WTC11 (cell line): ENCODE data around the gene MGAT2. TPM values are rescaled to one million over a fixed set of nuclear protein-coding genes. Genes with fewer than 3 reads are reported as not detected.

Experiments
- ATAC-seq: fragments of 200-7000 bp; cut with Tn5 transposase; 2 replicates; pipeline ENCODE4 v1.10.0; 2021; ENCODE audit warnings: mild to moderate bottlenecking, moderate library complexity
- CTCF ChIA-PET: fragments of 300-600 bp; sonication (Branson Sonifier 250); formaldehyde crosslinking; loops from one replicate; lab custom pipeline; 2021; ENCODE audit warnings: antibody characterized with exemption; lab: Charles Lee
- POLR2A ChIA-PET: fragments of 350-600 bp; sonication (Branson Sonifier 250); formaldehyde crosslinking; loops from one replicate; lab custom pipeline; 2021; ENCODE audit warnings: antibody characterized with exemption; lab: Charles Lee
- DNase-seq: peaks from one replicate; pipeline ENCODE4 v3.0.0; 2021; ENCODE audit warnings: low spot score
- H3K27ac Mint-ChIP-seq: 2 replicates; pipeline ENCODE4 v1.8.0; 2021; ENCODE audit warnings: mixed read lengths
- H3K27me3 Mint-ChIP-seq: 2 replicates; pipeline ENCODE4 v1.8.0; 2021; ENCODE audit warnings: low read depth, mild to moderate bottlenecking, moderate library complexity, mixed read lengths
- H3K36me3 Mint-ChIP-seq: 2 replicates; pipeline ENCODE4 v1.8.0; 2021; ENCODE audit warnings: mixed read lengths
- H3K4me1 Mint-ChIP-seq: 2 replicates; pipeline ENCODE4 v1.8.0; 2022; ENCODE audit warnings: mixed read lengths
- H3K4me3 Mint-ChIP-seq: 2 replicates; pipeline ENCODE4 v1.8.0; 2021; ENCODE audit warnings: mild to moderate bottlenecking, moderate library complexity, mixed read lengths
- H3K9me3 Mint-ChIP-seq: 2 replicates; pipeline ENCODE4 v1.8.0; 2021; ENCODE audit warnings: mixed read lengths
- AR ChIP-seq: fragments of 250-450 bp; sonication (Bioruptor Pico); IDR thresholded peaks from 2 replicates; pipeline ENCODE4 v1.9.0; 2021; ENCODE audit warnings: mild to moderate bottlenecking
- FOXP4 ChIP-seq: sonication (generic); formaldehyde crosslinking; IDR thresholded peaks from 2 replicates; pipeline ENCODE4 v1.8.0; 2022; ENCODE audit warnings: mild to moderate bottlenecking, missing genetic modification reagents
- GABPB1 ChIP-seq: sonication (generic); formaldehyde crosslinking; IDR thresholded peaks from 2 replicates; pipeline ENCODE4 v1.8.1; 2023; ENCODE audit warnings: mild to moderate bottlenecking, missing genetic modification reagents
- GTF2I ChIP-seq: fragments of 250-450 bp; sonication (Bioruptor Pico); conservative IDR thresholded peaks from 2 replicates; pipeline ENCODE4 v1.4.0; 2021; ENCODE audit warnings: mild to moderate bottlenecking
- KAT7 ChIP-seq: sonication (generic); formaldehyde crosslinking; IDR thresholded peaks from 2 replicates; pipeline ENCODE4 v1.8.1; 2023; ENCODE audit warnings: missing genetic modification reagents, mild to moderate bottlenecking, borderline replicate concordance
- MLX ChIP-seq: sonication (generic); formaldehyde crosslinking; IDR thresholded peaks from 2 replicates; pipeline ENCODE4 v1.8.1; 2023; ENCODE audit warnings: mild to moderate bottlenecking, missing genetic modification reagents, moderate library complexity
- NR2C2 ChIP-seq: sonication (generic); formaldehyde crosslinking; IDR thresholded peaks from 2 replicates; pipeline ENCODE4 v1.8.0; 2022; ENCODE audit warnings: mild to moderate bottlenecking, missing genetic modification reagents
- PRRX2 ChIP-seq: fragments of 250-450 bp; sonication (Bioruptor Pico); IDR thresholded peaks from 2 replicates; pipeline ENCODE4 v1.8.0; 2021; ENCODE audit warnings: mild to moderate bottlenecking
- ZMAT4 ChIP-seq: fragments of 250-450 bp; sonication (Bioruptor Pico); IDR thresholded peaks from 2 replicates; pipeline ENCODE4 v1.9.0; 2021; ENCODE audit warnings: mild to moderate bottlenecking
- ZNF281 ChIP-seq: sonication (generic); formaldehyde crosslinking; IDR thresholded peaks from 2 replicates; pipeline ENCODE4 v1.8.0; 2023; ENCODE audit warnings: mild to moderate bottlenecking, missing genetic modification reagents
- ZNF671 ChIP-seq: fragments of 250-450 bp; sonication (Bioruptor Pico); IDR thresholded peaks from 2 replicates; pipeline ENCODE4 v1.8.0; 2021; ENCODE audit warnings: mild to moderate bottlenecking
- total RNA-seq: library from RNA; stranded (reverse); gene quantifications from 3 replicates; pipeline ENCODE4 v1.2.3, GENCODE V29; 2021

The MGAT2 gene
- total RNA-seq, 1 experiment from 2014 or later: 25.2 TPM

GRCh38 chr14:49623387-49623786, 2.8 kb downstream of the MGAT2 start (continued):
- TF ChIP-seq ZNF281 (CRISPR knock-in tag): no peak
- no peak for TF ChIP-seq NR2C2 (CRISPR knock-in tag)
- no peak for TF ChIP-seq KAT7 (CRISPR knock-in tag)
- TF ChIP-seq ZNF671 (CRISPR knock-in tag): no peak
- no peak for TF ChIP-seq FOXP4 (CRISPR knock-in tag)
- TF ChIP-seq, all 79 proteins: peak for 0

GRCh38 chr14:49623941-49624839, 3.6 kb downstream of the MGAT2 start:
- Mint-ChIP-seq H3K27me3 (no peaks in the 10 kb centered on the region), H3K4me1 (peaks cover 17% of the 10 kb centered on the region), H3K36me3 (peaks cover 21% of the 10 kb centered on the region), H3K4me3 (no peak overlapping the region), H3K27ac (peak overlapping the region; percentile 32; the same call in 1 of the 2 replicates), H3K9me3 (no peaks in the 10 kb centered on the region)
- POLR2A ChIA-PET: interaction anchor here (0.9 to 1.3 kb wide), 2 partner anchors 10 to 228 kb away, joined by 3 to 5 read pairs; partner anchors contain the start of gene NEMF
- TF ChIP-seq GTF2I: 0 out of 2 replicates have a peak, but pooled peaks have one; percentile 65
- TF ChIP-seq AR (CRISPR knock-in tag): no peak
- TF ChIP-seq PRRX2: no peak
- TF ChIP-seq ZNF281 (CRISPR knock-in tag): no peak
- TF ChIP-seq ZMAT4 (CRISPR knock-in tag): no peak
- TF ChIP-seq MLX: no peak
- TF ChIP-seq GABPB1 (CRISPR knock-in tag): no peak
- ATAC-seq (no peak), DNase-seq (no peak)
- CTCF ChIA-PET: interaction anchor here (0.7 to 1.2 kb wide), 3 partner anchors 10 to 400 kb away, joined by 3 to 8 read pairs (median 3); partner anchors contain the start of gene NEMF
